Kidney epithelial cell (primary cell): ENCODE results near the gene XRN2. TPM values are rescaled to one million over a fixed set of nuclear protein-coding genes. Genes with fewer than 3 reads are reported as not detected.

ENCODE experiments used
- DNase-seq: peaks from one replicate; pipeline ENCODE4 v3.0.0-alpha.2; 2010; ENCODE audit warnings: low read depth
- H3K27me3 ChIP-seq: 2 replicates; pipeline ENCODE4 v1.6.0; 2011; ENCODE audit warnings: low read length; ENCODE audit not compliant: control insufficient read depth, insufficient read depth
- H3K36me3 ChIP-seq: 2 replicates; pipeline ENCODE4 v1.5.1; 2011; ENCODE audit warnings: low read length; ENCODE audit not compliant: control insufficient read depth, insufficient read depth
- H3K4me3 ChIP-seq: 2 replicates; pipeline ENCODE4 v1.5.1; 2011; ENCODE audit warnings: low read depth, mild to moderate bottlenecking, control low read depth, low read length
- total RNA-seq: library from RNA; depleted of rRNA; stranded (reverse); fragments of >200 nt; gene quantifications from 2 replicates; pipeline ENCODE4 v1.2.3, GENCODE V29; 2015
- TF ChIP-seq, protein P1 (sequence below): IDR thresholded peaks from 2 replicates; pipeline ENCODE4 v1.5.1; 2011; ENCODE audit warnings: mild to moderate bottlenecking, moderate library complexity, low read length, control low read depth, inconsistent platforms; ENCODE audit not compliant: insufficient read depth, poor library complexity, severe bottlenecking

XRN2 gene
- total RNA-seq, 1 donor from 2014 or later, result 107 TPM

DNA sequence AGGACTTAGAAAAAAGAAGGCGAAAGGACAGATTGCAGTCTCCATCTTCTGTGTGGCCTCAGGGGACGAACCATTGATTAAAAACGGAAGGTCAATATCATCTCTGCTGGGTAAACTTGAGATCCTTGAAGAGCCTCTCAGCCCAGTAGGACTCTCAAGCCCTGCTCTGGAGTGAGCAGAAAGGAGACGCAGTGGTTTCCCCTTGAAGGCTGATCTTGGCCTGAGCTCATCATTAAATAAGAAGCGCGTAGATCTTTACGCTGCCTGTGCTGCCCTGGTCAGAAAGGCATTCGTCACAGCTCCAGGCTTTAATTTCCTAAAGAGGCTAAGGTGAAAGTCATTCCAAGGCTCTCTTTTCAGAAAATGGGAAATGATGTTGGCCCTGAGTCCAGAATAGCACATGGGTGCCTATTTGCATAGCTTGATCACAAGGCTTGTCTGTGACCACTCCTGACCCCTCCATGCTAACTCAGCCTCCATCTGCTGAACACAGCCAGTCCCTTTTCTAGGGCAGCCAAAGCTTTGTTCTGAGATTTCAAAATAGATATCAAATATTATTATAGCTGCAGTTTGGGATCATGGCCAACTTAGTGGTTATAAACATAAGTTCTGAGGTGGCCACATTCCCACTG is 29.3 kb upstream of the XRN2 start:
- Histone ChIP-seq H3K27me3 (no peaks in the 10 kb centered on the region), H3K36me3 (no peaks in the 10 kb centered on the region), H3K4me3 (no peak overlapping the region)
- TF ChIP-seq, protein P1, sequence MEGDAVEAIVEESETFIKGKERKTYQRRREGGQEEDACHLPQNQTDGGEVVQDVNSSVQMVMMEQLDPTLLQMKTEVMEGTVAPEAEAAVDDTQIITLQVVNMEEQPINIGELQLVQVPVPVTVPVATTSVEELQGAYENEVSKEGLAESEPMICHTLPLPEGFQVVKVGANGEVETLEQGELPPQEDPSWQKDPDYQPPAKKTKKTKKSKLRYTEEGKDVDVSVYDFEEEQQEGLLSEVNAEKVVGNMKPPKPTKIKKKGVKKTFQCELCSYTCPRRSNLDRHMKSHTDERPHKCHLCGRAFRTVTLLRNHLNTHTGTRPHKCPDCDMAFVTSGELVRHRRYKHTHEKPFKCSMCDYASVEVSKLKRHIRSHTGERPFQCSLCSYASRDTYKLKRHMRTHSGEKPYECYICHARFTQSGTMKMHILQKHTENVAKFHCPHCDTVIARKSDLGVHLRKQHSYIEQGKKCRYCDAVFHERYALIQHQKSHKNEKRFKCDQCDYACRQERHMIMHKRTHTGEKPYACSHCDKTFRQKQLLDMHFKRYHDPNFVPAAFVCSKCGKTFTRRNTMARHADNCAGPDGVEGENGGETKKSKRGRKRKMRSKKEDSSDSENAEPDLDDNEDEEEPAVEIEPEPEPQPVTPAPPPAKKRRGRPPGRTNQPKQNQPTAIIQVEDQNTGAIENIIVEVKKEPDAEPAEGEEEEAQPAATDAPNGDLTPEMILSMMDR, result no peak
- DNase-seq, result no peak

DNA sequence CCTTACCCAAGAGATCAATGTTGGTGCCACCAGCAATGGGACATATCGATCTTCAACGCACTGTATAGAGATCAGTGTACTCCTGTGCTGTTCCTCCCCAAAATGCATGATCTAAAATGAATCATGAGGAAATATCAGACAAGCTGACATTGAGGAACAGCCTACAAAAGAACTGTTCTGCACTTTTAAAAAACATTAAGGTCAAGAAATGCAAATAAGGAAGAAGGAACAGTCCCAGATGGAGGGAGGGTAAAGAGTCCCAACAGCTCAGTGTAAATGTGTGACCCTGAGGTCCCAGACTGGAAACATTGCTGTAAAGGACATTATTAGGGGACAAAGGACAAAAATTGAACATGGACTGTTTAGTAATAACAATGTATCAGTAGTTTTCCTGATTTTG is 24.3 kb upstream of the XRN2 start:
- TF ChIP-seq, protein P1, result no peak
- DNase-seq, result no peak
- peaks cover 7% of the 10 kb centered on the region for H3K27me3 ChIP-seq
- H3K4me3 ChIP-seq, result no peak overlapping the region
- H3K36me3 ChIP-seq, result no peaks in the 10 kb centered on the region

GRCh38 chr20:21279706-21280521 is 23.2 kb upstream of the XRN2 start:
- peaks cover 7% of the 10 kb centered on the region for H3K27me3 ChIP-seq
- H3K36me3 ChIP-seq, result no peaks in the 10 kb centered on the region
- TF ChIP-seq, protein P1, result no peak
- no peak overlapping the region for H3K4me3 ChIP-seq
- DNase-seq, result no peak

DNA sequence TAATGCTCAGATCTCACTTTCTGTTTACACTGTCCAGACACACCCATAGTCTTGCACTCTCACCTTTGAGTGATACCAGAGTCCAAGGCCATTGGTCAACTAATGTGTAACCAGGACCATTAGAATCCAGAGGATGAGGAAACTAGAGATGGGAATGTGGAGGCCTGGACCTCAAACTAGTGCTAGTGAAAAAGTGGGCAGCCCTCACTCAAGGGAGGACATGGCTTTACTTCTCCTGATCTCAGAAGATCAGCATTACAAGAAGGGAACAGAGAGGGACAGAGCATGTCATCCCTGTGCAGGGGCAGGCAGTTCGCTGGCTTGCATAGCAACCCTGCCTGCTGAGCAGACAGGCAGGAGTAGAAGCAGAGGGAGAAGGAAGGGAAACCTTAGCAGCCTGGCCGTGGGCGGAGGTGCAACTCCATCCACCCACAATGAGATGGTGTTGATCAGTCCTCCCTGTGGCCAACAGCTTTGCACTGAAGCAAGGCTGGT is 22.6 kb upstream of the XRN2 start:
- no peaks in the 10 kb centered on the region for H3K36me3 ChIP-seq
- TF ChIP-seq, protein P1, result no peak
- H3K27me3 ChIP-seq, result peaks cover 7% of the 10 kb centered on the region
- no peak for DNase-seq
- H3K4me3 ChIP-seq, result no peak overlapping the region

GRCh38 chr20:21286775-21287174 is 16.4 kb upstream of the XRN2 start:
- no peaks in the 10 kb centered on the region for H3K27me3 ChIP-seq
- no peak overlapping the region for H3K4me3 ChIP-seq
- no peaks in the 10 kb centered on the region for H3K36me3 ChIP-seq
- TF ChIP-seq, protein P1, result no peak
- no peak for DNase-seq
